HepG2 (cell line): Measurements from ENCODE around the gene GRAMD1A. TPM values are rescaled to one million over a fixed set of nuclear protein-coding genes. Genes with fewer than 3 reads are reported as not detected.

Experiments
- ATAC-seq: fragments of 200-7000 bp; cut with Tn5 transposase; 3 replicates; pipeline ENCODE4 v1.9.1; 2020; ENCODE audit warnings: mild to moderate bottlenecking, moderate library complexity
- BruUV-seq: library from RNA; stranded (reverse); fragments of 400-500 nt; replicated peaks from 2 replicates; lab custom pipeline; 2021; lab: Mats Ljungman, UMichigan
- CTCF ChIA-PET: fragments of 300-600 bp; formaldehyde crosslinking; extraction: SDS; loops from one replicate; lab custom pipeline; 2021; ENCODE audit warnings: low total read pairs, inconsistent platforms, low intra/inter-chr PET ratio; lab: Yijun Ruan, JAX
- POLR2A ChIA-PET: fragments of 350-600 bp; sonication (Branson Sonifier 250); formaldehyde crosslinking; loops from one replicate; lab custom pipeline; 2020; ENCODE audit warnings: antibody characterized with exemption, inconsistent platforms; lab: Yijun Ruan, JAX
- DNase-seq: peaks from one replicate; pipeline ENCODE4 v3.0.0-alpha.2; 2015; ENCODE audit warnings: low spot score
- FAIRE-seq: peaks from 3 replicates; lab custom pipeline; 2011; peaks lifted over from hg19 to GRCh38; lab: Jason Lieb, UNC
- H2AFZ ChIP-seq: one replicate; pipeline ENCODE4 v1.6.1; 2011; ENCODE audit warnings: low read length, inconsistent platforms
- H3K27ac ChIP-seq: fragments of 300-600 bp; 3 replicates; pipeline ENCODE4 v1.8.0; 2011; ENCODE audit warnings: mixed run types, mild to moderate bottlenecking, mixed read lengths, low read length, inconsistent platforms; ENCODE audit not compliant: insufficient read depth; ENCODE audit errors: extremely low read length
- H3K27me3 ChIP-seq, 2 experiments: fragments of 200-600 bp in 1 of 2; 2 replicates in 1 of 2; 3 replicates in 1 of 2; pipeline versions ENCODE4 v1.6.0 to v1.8.0; 2011; ENCODE audit warnings: low read length in 2 of 2, mild to moderate bottlenecking in 2 of 2, moderate library complexity in 2 of 2, inconsistent platforms in 1 of 2; ENCODE audit not compliant: insufficient read depth in 2 of 2, control insufficient read depth in 1 of 2
- H3K36me3 ChIP-seq, 2 experiments: fragments of 200-600 bp in 1 of 2; replicated peaks in 1 of 2; 2 replicates in 1 of 2; 3 replicates in 1 of 2; pipeline versions ENCODE4 v1.5.1 to v1.8.0; 2011; ENCODE audit warnings: low read length in 2 of 2, inconsistent platforms in 1 of 2; ENCODE audit not compliant: insufficient read depth in 2 of 2, control insufficient read depth in 1 of 2
- H3K4me1 ChIP-seq: 2 replicates; pipeline ENCODE4 v1.5.1; 2012; ENCODE audit warnings: low read length, inconsistent platforms; ENCODE audit not compliant: insufficient read depth
- H3K4me2 ChIP-seq: 2 replicates; pipeline ENCODE4 v1.6.0; 2011; ENCODE audit warnings: low read depth, low read length, inconsistent platforms
- H3K4me3 ChIP-seq, 3 experiments: fragments of 200-600 bp in 1 of 3; sonication (generic), shearing (Covaris generic) in 1 of 3; replicated peaks in 1 of 3; 2 replicates each; pipeline ENCODE4 v1.5.1; 2011 to 2016; ENCODE audit warnings: low read length in 3 of 3, inconsistent platforms in 2 of 3, low read depth in 2 of 3, mild to moderate bottlenecking in 2 of 3, control low read depth in 1 of 3, mixed read lengths in 1 of 3; ENCODE audit not compliant: insufficient read depth in 1 of 3
- H3K79me2 ChIP-seq: one replicate; pipeline ENCODE4 v1.6.1; 2011; ENCODE audit warnings: low read length, inconsistent platforms; ENCODE audit not compliant: insufficient read depth
- H3K9ac ChIP-seq: 2 replicates; pipeline ENCODE4 v1.6.0; 2011; ENCODE audit warnings: mild to moderate bottlenecking, low read depth, low read length, inconsistent platforms; ENCODE audit not compliant: insufficient read depth
- H3K9me3 ChIP-seq: 2 replicates; pipeline ENCODE4 v1.5.1; 2012; ENCODE audit warnings: mild to moderate bottlenecking, low read length
- H4K20me1 ChIP-seq: 2 replicates; pipeline ENCODE4 v1.6.0; 2011; ENCODE audit warnings: inconsistent platforms, mild to moderate bottlenecking, low read length, moderate library complexity; ENCODE audit not compliant: insufficient read depth
- KDM4B ChIP-seq: sonication (generic); formaldehyde crosslinking; IDR thresholded peaks from 2 replicates; pipeline ENCODE4 v1.4.0; 2020; ENCODE audit warnings: missing genetic modification reagents
- POLR2G ChIP-seq: fragments of 200-400 bp; formaldehyde crosslinking; IDR thresholded peaks from 2 replicates; pipeline ENCODE4 v1.6.1; 2018; ENCODE audit warnings: mild to moderate bottlenecking, low read depth, low read length, moderate library complexity
- SPEN ChIP-seq: sonication (generic); formaldehyde crosslinking; IDR thresholded peaks from 2 replicates; pipeline ENCODE4 v1.5.1; 2020; ENCODE audit warnings: low read depth, mild to moderate bottlenecking, missing genetic modification reagents
- ZBTB1 ChIP-seq: sonication (generic); formaldehyde crosslinking; IDR thresholded peaks from 2 replicates; pipeline ENCODE4 v1.4.0; 2020; ENCODE audit warnings: missing genetic modification reagents, borderline replicate concordance
- ZNF121 ChIP-seq: sonication (generic); formaldehyde crosslinking; IDR thresholded peaks from 2 replicates; pipeline ENCODE4 v1.5.0; 2020; ENCODE audit warnings: mild to moderate bottlenecking, missing genetic modification reagents
- ZNF629 ChIP-seq: sonication (generic); formaldehyde crosslinking; conservative IDR thresholded peaks from 2 replicates; pipeline ENCODE4 v1.5.0; 2020; ENCODE audit warnings: missing genetic modification reagents
- WGBS: methylation state at CpG from one replicate; pipeline ENCODE4 v1.1.6; 2017; ENCODE audit warnings: low lambda C conversion rate; 5-methylcytosine and 5-hydroxymethylcytosine counted together
- in situ Hi-C: cut with HindIII; loops from 2 replicates; pipeline ENCODE4 v1.10.0; 2017; ENCODE audit warnings: low pct_unique_long_range_greater_than_20kb; ENCODE audit not compliant: extremely low pct_ligation_motif_present
- intact Hi-C: fragments of 100-400 bp; cut with micrococcal nuclease; formaldehyde crosslinking; loops from one replicate; pipeline ENCODE4 v1.10.0; 2022; ENCODE audit not compliant: unreplicated experiment
- polyA plus RNA-seq, 8 experiments: library from polyadenylated mRNA; depleted of rRNA in 3 of 8; stranded (reverse) in 7 of 8; unstranded in 1 of 8; fragments of >200 nt; fragmentation: Illumina TruSeq in 4 of 8; extraction: Trizol in 4 of 8; gene quantifications; 2 replicates each; pipeline versions ENCODE4 v1.2.1 to v1.2.3, GENCODE V29; 2011 to 2016; ENCODE audit warnings: low read depth in 4 of 8, missing spikeins in 1 of 8, mixed read lengths in 1 of 8; ENCODE audit not compliant: insufficient read depth in 1 of 8
- total RNA-seq, 5 experiments: library from RNA; depleted of rRNA; stranded (reverse); fragments of >200 nt; fragmentation: Illumina TruSeq; extraction: Trizol; gene quantifications; 2 replicates each; pipeline ENCODE4 v1.2.3, GENCODE V29; 2016; ENCODE audit warnings: low read depth in 1 of 5

Gene GRAMD1A
- total and polyA plus RNA-seq, 2 of the 13 experiments (the other 11 are each of a cell fraction or from before 2014, with no cell fraction given), result 14.7 to 181 TPM

- H3K79me2 ChIP-seq, result no peaks in the 10 kb centered on the region
- BruUV-seq, result no TSS peak
- no peak overlapping the region for H3K4me2 ChIP-seq
- FAIRE-seq (no peak), ATAC-seq (no peak), DNase-seq (no peak)
- ChIA-PET CTCF (no interaction called here), POLR2A (interaction anchor here (1.2 kb wide), 1 partner anchor 12 kb away, joined by 4 read pairs; no protein-coding TSS in a partner anchor)
- no peak overlapping the region for H3K9ac ChIP-seq
- H3K9me3 ChIP-seq, result no peaks in the 10 kb centered on the region
- H4K20me1 ChIP-seq, result 0 out of 2 replicates have a peak, but pooled peaks cover 6% of the 10 kb centered on the region
- H3K27me3 ChIP-seq, result peaks cover 0 to 3% of the 10 kb centered on the region in 2 experiments; a peak in 1 of 5 replicates
- intact Hi-C loops (no loop called here), in situ Hi-C loops (no loop called here)
- peaks cover 28% of the 10 kb centered on the region for H3K4me1 ChIP-seq
- H3K27ac ChIP-seq, result no peak overlapping the region
- peaks cover 17 to 57% of the 10 kb centered on the region in 2 experiments for H3K36me3 ChIP-seq
- H3K4me3 ChIP-seq, result no peak overlapping the region
- no peak overlapping the region for H2AFZ ChIP-seq
- TF ChIP-seq KDM4B (CRISPR knock-in tag) (no peak), ZNF629 (CRISPR knock-in tag) (0 out of 2 replicates have a peak, but pooled peaks have one; percentile 25), ZBTB1 (CRISPR knock-in tag) (no peak), POLR2G (peak; percentile 37; the same call in 1 of the 2 replicates)
- 100% methylated on average over 1 of the region's 6 CpGs for WGBS
Observed at GRCh38 chr19:35026418-35026817, 26.3 kb downstream of the GRAMD1A start.

- peak; percentile 70 for TF ChIP-seq ZNF121 (CRISPR knock-in tag)
- no peak for TF ChIP-seq SPEN (CRISPR knock-in tag)
- H4K20me1 ChIP-seq, result 0 out of 2 replicates have a peak, but pooled peaks cover 5% of the 10 kb centered on the region
- peaks cover 13 to 52% of the 10 kb centered on the region in 2 experiments for H3K36me3 ChIP-seq
- no peak for FAIRE-seq
- BruUV-seq, result no TSS peak
- H3K27ac ChIP-seq, result no peak overlapping the region
- H2AFZ ChIP-seq, result no peak overlapping the region
- H3K79me2 ChIP-seq, result no peaks in the 10 kb centered on the region
- CTCF ChIA-PET, result no interaction called here
- WGBS, result over 99% methylated on average over 8 of the region's 8 CpGs
- DNase-seq, result no peak
- no peak overlapping the region for H3K4me2 ChIP-seq
- ATAC-seq, result no peak
- H3K27me3 ChIP-seq, result peaks cover 0 to 4% of the 10 kb centered on the region in 2 experiments; a peak in 1 of 5 replicates
- intact Hi-C loops, result no loop called here
- in situ Hi-C loops, result no loop called here
- H3K9me3 ChIP-seq, result no peaks in the 10 kb centered on the region
- POLR2A ChIA-PET, result interaction anchor here (1.2 to 1.7 kb wide), 2 partner anchors 11 to 21 kb away, joined by 4 to 5 read pairs; no protein-coding TSS in a partner anchor
- H3K4me3 ChIP-seq, result no peak overlapping the region
- peaks cover 34% of the 10 kb centered on the region for H3K4me1 ChIP-seq
- H3K9ac ChIP-seq, result no peak overlapping the region
Observed at GRCh38 chr19:35027009-35027408, 26.9 kb downstream of the GRAMD1A start.
